ENCODE results near the gene COL23A1. TPM values are rescaled to one million over a fixed set of nuclear protein-coding genes. Genes with fewer than 3 reads are reported as not detected.
"Not testable (repeated sequence)": the region's sequence is repeated elsewhere in the genome, so short reads cannot be mapped to it uniquely, and the experiment has no call there.

The COL23A1 gene
- total RNA-seq, 4 donors from 2014 or later = 7.9 to 20.4 (median 12.0) TPM

- peaks cover 0 to 66% (median 38%) of the 10 kb centered on the region in 4 donors for H3K4me1 ChIP-seq
- H3K36me3 ChIP-seq = peaks cover 0 to 35% (median 0%) of the 10 kb centered on the region in 3 donors
- peak overlapping the region; percentile 94 to 97 (median 96) for H3K27ac ChIP-seq
- no peak for DNase-seq (ENCODE audit: low spot score in 2 of 2)
- H3K9me3 ChIP-seq = no peaks in the 10 kb centered on the region
- H3K4me3 ChIP-seq = peak overlapping the region; percentile 88 to 98 (median 94)
- TF ChIP-seq POLR2A (IDR thresholded peaks at IDR 0.05) = no peak
- H3K27me3 ChIP-seq = no peaks in the 10 kb centered on the region
- 64 to 71% methylated on average over 9 to 11 of the region's 11 CpGs for whole genome bisulfite sequencing, 2 donors
These were observed 357.2 kb downstream of the COL23A1 start for GRCh38 chr5:178232920-178233429.

GRCh38 chr5:178232124-178232919 lies 357.9 kb downstream of the COL23A1 start, which contains the start of gene PHYKPL:
Gene PHYKPL (minus strand): TSS chr5:178232802. CDS start chr5:178232550, 252 bp downstream.
- H3K27me3 ChIP-seq = no peaks in the 10 kb centered on the region
- H3K4me1 ChIP-seq = peaks cover 0 to 60% (median 33%) of the 10 kb centered on the region in 4 donors
- WGBS, 2 donors = 1% methylated on average over 67 of the region's 102 CpGs; no CpG with 5 or more reads in 1 of the 2 donors
- peaks cover 0 to 41% (median 0%) of the 10 kb centered on the region in 3 donors for H3K36me3 ChIP-seq
- peak within 1 kb of the TSS; percentile 88 to 98 (median 94) for H3K4me3 ChIP-seq
- H3K27ac ChIP-seq = peak within 1 kb of the TSS; percentile 94 to 97 (median 96)
- peaks cover 0 to under 1% (median 0%) of the 10 kb centered on the region in 4 donors for H3K9me3 ChIP-seq
- peak; percentile 35 to 41 for DNase-seq (ENCODE audit: low spot score in 2 of 2)
- TF ChIP-seq POLR2A (IDR thresholded peaks at IDR 0.05) (peak in 1 of 2 donors; percentile 41), CTCF (IDR thresholded peaks at IDR 0.05) (peak in 1 of 5 experiments; percentile 11), EP300 (IDR thresholded peaks at IDR 0.05) (peak in 1 of 2 donors; percentile 81)

- Histone ChIP-seq H3K9me3 (peaks cover 0 to 4% (median 0%) of the 10 kb centered on the region in 4 donors), H3K27me3 (no peaks in the 10 kb centered on the region), H3K36me3 (peaks cover 0 to 48% (median 0%) of the 10 kb centered on the region in 3 donors), H3K4me3 (peak overlapping the region; percentile 88 to 98 (median 94)), H3K4me1 (peaks cover 0 to 53% (median 30%) of the 10 kb centered on the region in 4 donors), H3K27ac (peak overlapping the region; percentile 94 to 97 (median 96))
- TF ChIP-seq POLR2A (IDR thresholded peaks at IDR 0.05) (no peak), CTCF (IDR thresholded peaks at IDR 0.05) (no peak), EP300 (IDR thresholded peaks at IDR 0.05) (no peak)
- WGBS, 2 donors = 21 to 57% methylated on average over 10 to 19 of the region's 21 CpGs
- no peak for DNase-seq (ENCODE audit: low spot score in 2 of 2)
These were observed 358.6 kb downstream of the COL23A1 start for GRCh38 chr5:178231539-178232123.

GRCh38 chr5:178230879-178231538 lies 359.2 kb downstream of the COL23A1 start:
- peaks cover 0 to 46% (median 28%) of the 10 kb centered on the region in 4 donors for H3K4me1 ChIP-seq
- WGBS, 2 donors = 64 to 76% methylated on average over 9 of the region's 9 CpGs
- peak in 1 of 2 donors; percentile 33 for DNase-seq (ENCODE audit: low spot score in 2 of 2)
- H3K36me3 ChIP-seq = peaks cover 0 to 55% (median 0%) of the 10 kb centered on the region in 3 donors
- H3K9me3 ChIP-seq = peaks cover 0 to 4% (median 0%) of the 10 kb centered on the region in 4 donors
- no peak for TF ChIP-seq POLR2A (IDR thresholded peaks at IDR 0.05)
- TF ChIP-seq EP300 (IDR thresholded peaks at IDR 0.05) = no peak
- TF ChIP-seq CTCF (IDR thresholded peaks at IDR 0.05) = no peak
- H3K27ac ChIP-seq = peak overlapping the region in 3 of 4 donors; percentile 94 to 97 (median 96)
- peak overlapping the region; percentile 88 to 98 (median 94) for H3K4me3 ChIP-seq
- no peaks in the 10 kb centered on the region for H3K27me3 ChIP-seq

- no peak for DNase-seq (ENCODE audit: low spot score in 2 of 2)
- TF ChIP-seq CTCF (IDR thresholded peaks at IDR 0.05) (no peak), POLR2A (IDR thresholded peaks at IDR 0.05) (no peak), EP300 (IDR thresholded peaks at IDR 0.05) (no peak)
- no peak overlapping the region for H3K27ac ChIP-seq
- H3K9me3 ChIP-seq = peaks cover 0 to 4% (median 0%) of the 10 kb centered on the region in 4 donors
- H3K36me3 ChIP-seq = peaks cover 0 to 66% (median 0%) of the 10 kb centered on the region in 3 donors
- 91% methylated on average over 10 of the region's 10 CpGs for WGBS, 2 donors
- H3K4me1 ChIP-seq = peaks cover 0 to 41% (median 27%) of the 10 kb centered on the region in 4 donors
- H3K4me3 ChIP-seq = no peak overlapping the region
- H3K27me3 ChIP-seq = no peaks in the 10 kb centered on the region
These were observed 360.3 kb downstream of the COL23A1 start for GRCh38 chr5:178229861-178230260.

GRCh38 chr5:178229111-178229510 lies 361.1 kb downstream of the COL23A1 start:
- H3K27ac ChIP-seq; H3K27me3 ChIP-seq; H3K4me3 ChIP-seq; DNase-seq (ENCODE audit: low spot score in 2 of 2); H3K9me3 ChIP-seq: not testable (repeated sequence)
- Histone ChIP-seq H3K36me3 (peaks cover 0 to 74% (median 0%) of the 10 kb centered on the region in 3 donors), H3K4me1 (peaks cover 0 to 36% (median 26%) of the 10 kb centered on the region in 4 donors)
- WGBS, 2 donors = 92 to 96% methylated on average over 13 of the region's 13 CpGs

Data from tibial nerve (tissue), 4 donors.